ENCODE measurements around the gene SOCS4.
"Not testable (repeated sequence)": the region's sequence is repeated elsewhere in the genome, so short reads cannot be mapped to it uniquely, and the experiment has no call there.

The SOCS4 gene, protein sequence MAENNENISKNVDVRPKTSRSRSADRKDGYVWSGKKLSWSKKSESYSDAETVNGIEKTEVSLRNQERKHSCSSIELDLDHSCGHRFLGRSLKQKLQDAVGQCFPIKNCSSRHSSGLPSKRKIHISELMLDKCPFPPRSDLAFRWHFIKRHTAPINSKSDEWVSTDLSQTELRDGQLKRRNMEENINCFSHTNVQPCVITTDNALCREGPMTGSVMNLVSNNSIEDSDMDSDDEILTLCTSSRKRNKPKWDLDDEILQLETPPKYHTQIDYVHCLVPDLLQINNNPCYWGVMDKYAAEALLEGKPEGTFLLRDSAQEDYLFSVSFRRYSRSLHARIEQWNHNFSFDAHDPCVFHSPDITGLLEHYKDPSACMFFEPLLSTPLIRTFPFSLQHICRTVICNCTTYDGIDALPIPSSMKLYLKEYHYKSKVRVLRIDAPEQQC

DNA sequence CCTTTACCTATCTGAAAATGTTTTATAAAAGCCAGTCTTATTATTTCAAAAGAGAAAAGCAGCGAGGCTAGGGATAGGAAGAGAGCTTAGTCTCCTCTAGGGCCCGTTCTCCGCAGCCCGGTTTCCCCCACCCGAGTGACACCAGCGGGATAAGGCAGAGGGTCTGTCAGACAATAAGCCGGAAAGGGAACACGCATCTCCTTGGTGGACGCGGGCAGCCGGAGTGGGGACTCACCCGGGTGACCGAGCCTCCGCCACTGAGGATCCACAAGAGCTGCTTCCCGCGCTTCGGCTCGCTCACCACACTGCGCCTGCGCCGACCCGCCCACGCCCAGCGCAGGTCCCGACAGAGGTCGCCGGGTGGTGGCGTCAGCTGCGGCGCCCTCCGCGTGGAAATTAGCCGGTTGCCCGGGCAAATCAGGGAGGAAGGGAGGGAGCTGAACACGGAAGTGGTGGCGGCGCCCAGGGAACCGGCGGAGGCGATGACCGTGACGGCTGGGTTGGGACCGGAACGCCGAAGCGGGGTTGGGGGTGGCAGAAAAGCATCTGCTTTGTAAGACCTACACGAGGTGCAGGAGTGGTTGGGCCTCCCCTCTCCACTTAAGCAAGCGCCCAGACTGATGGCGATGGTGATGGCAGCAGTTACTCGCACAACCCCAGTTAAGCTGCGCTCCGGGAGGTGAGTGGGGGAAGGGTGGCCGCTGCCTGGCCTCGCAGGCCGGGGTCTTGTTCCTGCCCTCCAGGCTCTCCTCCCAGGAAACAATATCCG lies at the start of gene SOCS4, which contains the start of gene WDHD1:
SOCS4 (plus strand) TSS at position 444 of the 769 bp plus-strand sequence. CDS start 15,806 bp downstream, outside the sequence.
WDHD1 (minus strand) TSS at position 307 of the 769 bp plus-strand sequence. CDS start 312 bp downstream, outside the sequence.
- DNase-seq (ENCODE audit: low spot score), result peak; percentile 94

DNA sequence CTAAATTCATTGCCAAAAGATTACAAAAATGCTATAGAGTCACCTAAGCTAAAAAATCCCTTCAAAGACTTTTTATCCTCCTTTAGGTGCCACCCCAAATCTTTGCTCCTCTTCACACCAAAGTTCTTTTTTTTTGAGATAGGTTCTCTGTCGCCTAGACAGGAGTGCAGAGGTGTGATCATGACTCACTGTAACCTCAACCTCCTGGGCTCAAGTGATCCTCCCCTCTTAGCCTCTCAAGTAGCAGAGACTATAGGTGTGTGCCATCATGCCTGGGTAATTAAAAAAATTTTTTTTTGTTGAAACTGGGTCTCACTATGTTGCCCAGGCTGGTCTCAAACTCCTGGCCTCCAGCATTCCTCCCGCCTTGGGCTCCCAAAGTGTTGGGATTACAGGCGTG lies 48.0 kb upstream of the SOCS4 start:
- DNase-seq (ENCODE audit: low spot score), result no peak

DNA sequence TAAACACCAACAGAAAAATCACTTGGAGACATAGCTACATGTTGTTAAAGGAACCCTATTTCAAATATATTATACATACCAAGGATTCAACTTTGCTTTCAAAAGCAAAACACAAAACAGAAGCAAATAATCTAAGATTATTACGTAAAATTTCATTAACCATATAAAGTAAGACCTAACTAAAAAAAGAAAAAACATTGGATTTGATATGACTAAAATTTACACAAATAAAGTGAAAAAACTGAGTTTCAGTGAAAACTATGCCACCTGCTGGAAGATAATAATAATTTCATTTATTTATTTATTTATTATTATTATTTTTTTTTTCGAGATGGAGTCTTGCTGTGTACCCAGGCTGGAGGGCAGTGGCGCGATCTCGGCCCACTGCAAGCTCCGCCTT lies 45.3 kb upstream of the SOCS4 start:
- DNase-seq (ENCODE audit: low spot score), result no peak

DNA sequence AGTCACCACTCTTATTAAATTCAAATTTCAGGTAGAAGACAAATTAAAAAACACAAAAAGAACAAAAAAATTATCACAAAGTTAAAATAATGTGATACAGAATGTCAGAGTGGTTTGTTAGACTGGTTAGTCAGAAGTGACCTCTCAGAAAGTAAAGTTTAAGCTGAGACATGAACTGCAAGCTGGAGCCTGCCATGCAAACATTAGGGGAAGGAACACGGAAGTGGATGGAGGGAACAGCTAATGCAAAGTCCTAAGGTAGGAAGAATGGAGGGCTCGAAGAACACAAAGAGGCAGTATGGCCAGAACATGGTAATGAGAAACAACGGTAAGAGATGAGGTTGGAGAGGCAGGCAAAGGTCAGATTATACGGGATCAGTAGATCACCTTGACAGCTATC lies 41.9 kb upstream of the SOCS4 start:
- no peak for DNase-seq (ENCODE audit: low spot score)

DNA sequence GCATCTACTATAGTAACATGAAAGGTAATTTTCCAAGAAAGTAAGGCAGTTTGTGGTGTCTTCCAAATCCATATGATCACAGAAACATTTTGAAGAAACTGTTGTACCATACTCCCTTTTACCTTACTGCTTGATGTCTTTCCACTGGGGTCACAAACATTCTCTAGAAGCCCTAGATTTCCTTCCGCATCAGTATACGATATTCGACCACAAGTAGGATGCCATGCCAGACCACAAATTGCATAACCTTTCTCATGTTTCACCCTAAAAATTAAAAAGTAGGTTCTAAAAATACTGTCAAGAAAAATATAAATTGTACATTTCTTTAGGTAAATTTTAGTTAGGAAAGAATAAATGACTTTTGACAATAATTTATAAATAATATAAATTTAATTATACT lies 26.7 kb upstream of the SOCS4 start:
- no peak for DNase-seq (ENCODE audit: low spot score)

DNA sequence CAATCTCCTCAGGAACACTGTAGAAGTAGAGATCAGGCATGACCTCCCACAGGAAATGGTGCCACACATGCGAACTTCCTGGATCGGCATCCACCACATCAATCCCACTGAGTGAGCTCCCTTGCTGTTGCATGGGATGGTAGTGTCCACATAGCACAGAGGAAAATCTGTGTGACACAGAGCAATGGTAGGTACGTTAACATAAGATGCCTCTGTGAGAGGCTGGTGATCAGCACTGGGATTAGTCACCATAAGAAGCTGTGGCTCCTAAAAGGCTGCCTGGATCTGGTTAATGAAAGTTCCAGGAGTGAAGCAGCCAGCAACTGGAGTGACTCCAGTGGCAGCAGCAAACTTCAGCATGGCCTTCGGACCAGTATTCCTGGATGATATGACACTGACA lies 22.0 kb upstream of the SOCS4 start:
- no peak for DNase-seq (ENCODE audit: low spot score)

DNA sequence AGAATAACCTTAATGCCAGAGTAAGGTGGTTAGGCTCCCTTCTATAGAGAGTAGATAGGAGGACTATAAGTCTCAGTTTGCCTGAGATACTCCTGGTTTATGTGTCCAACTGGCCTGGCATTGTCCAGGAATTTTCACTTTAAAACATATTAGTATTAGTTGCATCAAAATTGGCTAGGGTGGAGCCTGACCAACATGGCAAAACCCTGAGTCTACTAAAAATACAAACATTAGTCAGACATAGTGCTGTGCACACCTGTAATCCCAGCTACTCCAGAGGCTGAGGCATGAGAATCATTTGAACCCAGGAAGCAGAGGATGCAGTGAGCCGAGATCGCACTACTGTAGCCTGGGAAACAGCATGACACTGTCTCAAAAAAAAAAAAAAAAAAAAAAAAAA lies 12.0 kb upstream of the SOCS4 start:
- no peak for DNase-seq (ENCODE audit: low spot score)

DNA sequence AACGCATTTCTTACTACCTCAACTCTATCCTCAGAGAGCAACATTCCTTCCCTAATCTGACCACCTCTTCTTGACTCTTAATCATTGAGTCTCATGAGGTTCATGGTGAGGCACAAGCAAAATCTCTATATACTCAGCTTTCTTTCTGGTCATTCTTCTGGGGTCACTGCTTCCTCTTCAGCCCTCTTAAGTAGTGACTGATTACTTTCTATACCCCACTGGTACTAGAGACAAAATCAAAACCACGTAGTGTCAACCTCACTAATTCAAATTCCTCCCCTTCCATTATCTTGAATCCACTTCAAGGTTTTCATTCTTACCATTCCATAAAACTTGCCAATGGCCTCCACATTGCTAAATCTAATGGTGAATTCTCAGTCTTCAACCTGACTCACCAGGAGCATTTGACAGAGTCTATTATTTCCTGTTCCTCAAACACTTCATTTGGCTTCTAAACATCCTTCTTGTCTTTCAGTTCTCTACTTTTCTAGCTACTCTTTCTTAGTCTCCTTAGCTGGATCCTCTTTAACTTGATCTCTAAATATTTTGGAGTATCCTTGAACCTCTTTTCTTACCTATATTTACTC lies 7.0 kb upstream of the SOCS4 start:
- no peak for DNase-seq (ENCODE audit: low spot score)

DNA sequence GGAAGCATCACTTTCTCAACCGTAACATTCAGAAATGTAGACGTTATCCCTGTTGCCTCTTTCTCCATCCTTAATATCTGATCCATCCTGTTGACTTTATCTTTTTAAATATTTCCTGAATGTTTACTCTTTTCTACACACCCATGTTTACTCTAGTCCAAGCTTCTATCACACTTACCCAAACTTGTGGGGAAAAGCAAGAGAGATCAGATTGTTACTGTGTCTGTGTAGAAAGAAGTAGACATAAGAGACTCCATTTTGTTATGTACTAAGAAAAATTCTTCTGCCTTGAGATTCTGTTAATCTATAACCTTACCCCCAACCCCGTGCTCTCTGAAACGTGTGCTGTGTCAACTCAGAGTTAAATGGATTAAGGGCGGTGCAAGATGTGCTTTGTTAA lies 2.7 kb upstream of the SOCS4 start:
- not testable (repeated sequence) for DNase-seq (ENCODE audit: low spot score)

DNA sequence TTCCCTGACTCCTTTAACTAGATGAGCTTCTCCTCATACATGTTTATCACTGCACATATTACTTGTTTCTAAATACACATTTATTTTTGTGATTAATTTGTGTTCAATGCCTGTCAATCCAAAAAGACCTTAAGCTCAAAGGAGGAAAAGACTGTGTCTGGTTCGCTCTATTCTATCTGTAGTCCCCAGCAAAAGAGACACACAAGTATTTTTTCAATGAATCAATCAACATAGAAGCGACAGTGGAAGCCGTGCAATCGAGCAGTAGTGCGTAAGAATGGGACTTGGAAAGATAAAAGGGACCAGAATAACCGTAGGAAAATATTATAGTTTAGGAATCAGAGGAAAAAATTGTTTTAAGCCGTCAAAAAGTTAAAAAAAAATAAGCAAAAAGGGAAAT lies 1.1 kb upstream of the SOCS4 start:
- DNase-seq (ENCODE audit: low spot score), result no peak

DNA sequence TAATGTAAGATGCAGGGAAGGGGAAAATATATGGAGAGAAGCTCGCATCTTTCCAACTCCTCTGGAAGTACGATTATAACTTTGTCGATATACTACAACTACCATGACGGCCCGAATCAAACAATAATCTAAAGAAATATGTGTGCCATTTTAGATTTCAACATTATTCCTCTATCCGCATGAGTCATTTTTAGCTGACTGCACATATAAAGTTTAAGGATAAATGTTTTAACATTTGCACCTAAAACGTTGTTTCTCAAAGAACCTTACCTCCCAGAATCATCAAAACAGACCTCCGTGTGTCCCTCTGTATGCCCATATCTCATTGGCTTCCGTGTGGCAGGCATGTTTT lies 619 bp upstream of the SOCS4 start:
- no peak for DNase-seq (ENCODE audit: low spot score)

DNA sequence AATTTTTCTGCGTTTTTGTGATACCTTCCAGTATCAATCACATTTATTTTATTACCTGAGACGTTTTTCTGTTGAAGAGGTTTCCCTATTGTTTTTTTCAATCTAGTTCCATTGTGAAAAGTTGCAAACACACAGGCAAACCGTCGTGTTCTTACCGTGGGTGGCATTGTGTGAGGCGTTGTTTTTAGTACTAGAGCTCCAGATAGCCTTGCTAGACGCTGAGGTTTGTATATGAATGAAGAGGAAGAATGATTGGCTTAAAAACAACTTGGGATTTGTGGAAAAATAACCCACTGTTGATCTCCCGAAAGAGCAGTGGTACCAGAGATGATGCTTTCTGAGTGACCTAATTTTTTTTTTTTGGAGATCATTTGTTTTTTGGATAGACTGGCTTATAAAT lies 1.0 kb downstream of the SOCS4 start:
- no peak for DNase-seq (ENCODE audit: low spot score)

DNA sequence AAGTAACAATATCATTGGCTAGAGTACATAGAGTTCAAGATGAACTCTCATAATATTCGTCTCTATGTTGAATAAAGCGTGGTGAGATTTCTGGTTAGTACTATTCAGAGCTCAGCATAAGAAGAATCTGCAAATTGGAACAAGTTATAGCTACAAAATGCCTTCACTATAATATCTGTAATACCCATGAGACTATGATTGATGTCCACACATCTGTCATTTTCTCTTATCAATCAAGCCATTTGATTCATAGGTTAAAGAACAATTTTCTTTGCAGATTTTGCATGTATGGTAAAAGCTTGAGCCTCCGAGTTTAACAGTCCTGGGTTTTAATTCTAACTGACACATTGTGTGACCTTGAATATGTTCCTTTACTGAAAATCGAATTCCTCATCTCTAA lies 1.4 kb downstream of the SOCS4 start:
- DNase-seq (ENCODE audit: low spot score), result no peak

DNA sequence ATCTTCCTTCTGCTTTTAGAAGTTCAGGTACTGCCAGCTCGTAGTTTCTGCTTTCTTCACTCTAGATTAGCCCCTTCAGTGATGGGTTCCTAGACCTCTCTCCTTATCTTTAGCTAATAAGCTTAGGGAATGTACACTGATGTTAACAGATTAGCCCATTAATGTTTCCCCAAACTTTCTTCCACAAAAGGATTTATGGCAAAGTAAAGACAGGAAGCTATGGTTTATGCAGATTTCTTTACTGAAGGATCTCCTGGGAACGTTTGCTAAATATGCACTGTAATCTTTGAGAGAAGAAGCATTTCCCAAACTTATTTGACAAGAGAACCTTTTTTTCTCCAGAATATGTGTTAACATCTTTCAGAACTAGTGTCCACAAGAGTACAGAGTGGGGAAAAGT lies 4.2 kb downstream of the SOCS4 start:
- no peak for DNase-seq (ENCODE audit: low spot score)

DNA sequence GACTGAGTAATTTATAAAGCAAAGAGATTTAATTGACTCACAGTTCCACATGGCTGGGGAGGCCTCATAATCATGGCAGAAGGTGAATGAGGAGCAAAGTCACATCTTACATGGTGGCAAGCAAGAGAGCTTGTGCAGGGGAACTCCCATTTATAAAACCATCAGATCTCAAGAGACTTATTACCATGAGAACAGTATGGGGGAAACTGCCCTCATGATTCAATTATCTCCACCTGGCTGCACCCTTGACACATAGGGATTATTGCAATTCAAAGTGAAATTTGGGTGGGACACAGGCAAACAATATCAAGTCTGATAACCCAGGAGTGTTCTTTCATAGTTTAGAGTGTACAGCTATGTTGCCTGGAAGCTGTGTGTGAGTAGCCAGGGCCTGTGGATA lies 11.0 kb downstream of the SOCS4 start:
- not testable (repeated sequence) for DNase-seq (ENCODE audit: low spot score)

DNA sequence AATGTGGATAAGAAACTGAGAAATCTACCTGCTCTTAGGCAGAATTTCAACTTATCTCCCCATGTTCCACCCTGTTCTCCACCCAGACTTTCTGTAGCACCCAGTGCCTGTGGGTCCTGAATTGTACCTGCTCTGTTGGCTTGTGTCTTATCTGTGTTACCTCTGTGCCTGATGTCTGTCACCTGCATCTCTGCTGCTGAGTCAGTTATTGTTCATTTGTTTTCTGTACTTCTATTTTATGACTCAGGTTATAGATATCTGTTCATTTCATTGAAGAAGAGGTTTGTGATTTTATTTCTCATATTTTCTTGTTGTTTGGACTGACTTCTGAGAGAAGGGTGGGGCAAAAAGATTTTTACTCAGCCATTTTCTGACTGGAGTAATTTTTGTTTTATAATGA lies 11.7 kb downstream of the SOCS4 start:
- DNase-seq (ENCODE audit: low spot score), result no peak

DNA sequence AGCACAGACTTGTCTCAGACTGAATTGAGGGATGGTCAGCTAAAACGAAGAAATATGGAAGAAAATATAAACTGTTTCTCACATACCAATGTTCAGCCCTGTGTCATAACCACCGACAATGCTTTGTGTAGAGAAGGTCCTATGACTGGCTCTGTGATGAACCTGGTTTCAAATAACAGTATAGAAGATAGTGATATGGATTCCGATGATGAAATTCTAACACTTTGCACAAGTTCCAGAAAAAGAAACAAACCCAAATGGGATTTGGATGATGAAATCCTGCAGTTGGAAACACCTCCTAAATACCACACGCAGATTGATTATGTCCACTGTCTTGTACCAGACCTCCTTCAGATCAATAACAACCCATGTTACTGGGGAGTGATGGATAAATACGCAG lies 16.5 kb downstream of the SOCS4 start:
- DNase-seq (ENCODE audit: low spot score), result no peak

DNA sequence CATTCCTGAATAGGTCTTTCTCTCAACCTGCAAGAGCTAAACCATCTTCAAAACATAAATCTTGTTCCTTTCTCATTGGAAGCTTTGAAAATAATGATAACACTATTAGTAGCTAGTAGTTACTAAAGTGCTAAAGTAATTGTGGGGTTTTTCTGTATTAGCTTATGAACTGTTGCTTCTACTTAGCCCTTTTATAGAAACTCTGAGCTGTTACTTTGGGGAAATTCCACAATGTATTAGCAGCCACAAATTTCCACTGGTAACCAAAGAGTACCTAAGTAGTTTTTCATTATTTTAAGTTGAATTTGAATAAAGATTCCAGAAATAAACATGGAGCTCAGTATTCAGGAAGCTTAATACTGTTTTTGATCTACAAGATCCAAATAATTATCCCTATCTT lies 18.1 kb downstream of the SOCS4 start:
- no peak for DNase-seq (ENCODE audit: low spot score)

DNA sequence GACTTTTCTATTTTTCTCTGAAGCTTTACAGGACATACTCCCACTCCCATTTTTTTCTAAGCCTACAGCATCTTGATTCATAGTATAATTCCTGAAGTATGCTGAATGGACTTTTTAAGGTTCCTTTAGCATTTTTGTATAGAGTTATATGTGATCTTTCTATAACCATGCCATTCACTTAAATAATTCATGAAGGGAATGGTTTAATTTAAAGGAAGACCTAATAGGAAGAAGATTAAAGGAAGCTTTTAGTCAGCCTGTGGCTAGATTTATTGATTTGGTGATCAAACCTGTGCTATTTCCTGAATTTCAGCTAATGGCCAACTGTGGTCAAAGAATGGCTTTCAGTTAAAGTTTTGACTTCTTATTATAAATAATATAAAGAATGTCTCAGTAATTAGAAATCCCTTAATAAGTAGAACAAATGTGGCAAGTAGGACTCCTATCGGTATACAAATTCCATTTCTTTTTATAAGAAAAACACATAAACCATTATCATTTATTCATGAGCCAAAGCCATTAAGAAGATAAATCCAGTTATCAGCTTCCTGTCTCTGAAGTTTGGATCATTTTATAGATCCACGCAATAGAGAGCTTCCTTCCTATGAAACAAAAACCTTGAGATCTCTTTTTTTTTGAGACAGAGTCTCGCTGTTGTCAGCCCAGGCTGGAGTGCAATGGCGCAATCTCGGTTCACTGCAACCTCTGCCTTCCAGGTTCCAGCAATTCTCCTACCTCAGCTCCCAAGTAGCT lies 20.4 kb downstream of the SOCS4 start:
- DNase-seq (ENCODE audit: low spot score), result no peak

DNA sequence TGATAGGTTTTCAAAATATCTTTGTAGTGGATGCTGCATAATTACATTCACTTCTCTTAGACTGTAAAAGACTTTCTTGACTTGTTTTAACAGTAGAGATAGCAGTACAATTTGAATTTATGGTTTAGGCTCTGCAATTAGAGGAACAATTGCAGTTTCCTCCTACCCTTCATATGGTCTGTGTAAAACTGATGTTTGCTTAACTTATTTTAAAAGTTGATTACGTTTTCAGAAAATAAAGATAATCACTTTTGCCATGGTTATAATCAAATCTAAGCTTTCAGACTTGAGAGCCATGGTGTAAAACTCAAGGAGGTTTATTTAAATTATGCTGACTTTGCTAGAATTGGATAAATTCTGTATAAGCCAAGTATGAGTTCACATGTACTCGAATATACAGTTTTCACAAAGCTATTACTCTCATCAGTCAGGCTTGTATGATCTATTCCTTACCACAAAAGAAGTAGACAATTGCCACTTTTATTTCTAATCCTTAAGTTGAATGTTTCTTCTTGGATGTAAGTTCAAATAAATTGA lies 21.9 kb downstream of the SOCS4 start:
- DNase-seq (ENCODE audit: low spot score), result no peak

DNA sequence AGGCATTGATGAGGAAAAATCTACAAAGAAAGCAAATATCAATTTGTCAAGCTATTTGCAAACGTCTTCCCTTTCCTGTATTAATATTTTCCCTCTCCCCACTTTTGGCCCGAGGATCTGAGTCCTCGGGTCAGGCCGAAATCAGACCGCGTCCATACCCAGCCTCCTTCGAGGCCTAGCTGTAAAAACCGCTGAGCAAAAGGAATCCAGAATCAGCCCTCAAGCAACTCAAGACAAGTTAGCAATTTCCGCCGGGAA lies 24.1 kb downstream of the SOCS4 start:
- DNase-seq (ENCODE audit: low spot score), result no peak
